Measurements from ENCODE around the gene PRKAA2.
A peak's percentile ranks its signal among the peaks of the same experiment; 100 is the strongest.

The PRKAA2 gene

DNA sequence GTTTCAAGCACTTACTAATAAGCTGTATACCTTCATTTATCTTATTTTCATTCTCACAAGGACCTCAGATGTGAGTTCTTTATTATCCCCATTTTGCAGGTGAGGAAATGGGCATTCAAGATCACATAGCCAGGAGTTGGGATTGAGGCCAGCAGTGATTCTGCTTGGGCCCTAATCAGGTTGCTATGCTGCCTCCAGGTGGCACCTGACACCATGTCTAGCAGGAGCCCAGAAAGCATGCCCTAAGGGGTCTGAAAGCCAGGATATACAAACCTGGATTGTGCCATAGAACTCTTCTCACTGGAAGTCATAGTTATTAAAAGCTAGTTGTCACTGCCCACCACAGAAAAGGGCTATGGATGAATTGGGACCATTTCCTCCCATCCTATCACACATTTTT, 113.0 kb downstream of the PRKAA2 start:
- POLR2A ChIA-PET: no interaction called here
- TF ChIP-seq, protein P1, sequence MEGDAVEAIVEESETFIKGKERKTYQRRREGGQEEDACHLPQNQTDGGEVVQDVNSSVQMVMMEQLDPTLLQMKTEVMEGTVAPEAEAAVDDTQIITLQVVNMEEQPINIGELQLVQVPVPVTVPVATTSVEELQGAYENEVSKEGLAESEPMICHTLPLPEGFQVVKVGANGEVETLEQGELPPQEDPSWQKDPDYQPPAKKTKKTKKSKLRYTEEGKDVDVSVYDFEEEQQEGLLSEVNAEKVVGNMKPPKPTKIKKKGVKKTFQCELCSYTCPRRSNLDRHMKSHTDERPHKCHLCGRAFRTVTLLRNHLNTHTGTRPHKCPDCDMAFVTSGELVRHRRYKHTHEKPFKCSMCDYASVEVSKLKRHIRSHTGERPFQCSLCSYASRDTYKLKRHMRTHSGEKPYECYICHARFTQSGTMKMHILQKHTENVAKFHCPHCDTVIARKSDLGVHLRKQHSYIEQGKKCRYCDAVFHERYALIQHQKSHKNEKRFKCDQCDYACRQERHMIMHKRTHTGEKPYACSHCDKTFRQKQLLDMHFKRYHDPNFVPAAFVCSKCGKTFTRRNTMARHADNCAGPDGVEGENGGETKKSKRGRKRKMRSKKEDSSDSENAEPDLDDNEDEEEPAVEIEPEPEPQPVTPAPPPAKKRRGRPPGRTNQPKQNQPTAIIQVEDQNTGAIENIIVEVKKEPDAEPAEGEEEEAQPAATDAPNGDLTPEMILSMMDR (tag by site-specific recombination; IDR thresholded peaks at IDR 0.05): 0 out of 2 replicates have a peak, but pooled peaks have one; percentile 35
- TF ChIP-seq ZNF544 (tag by site-specific recombination; IDR thresholded peaks at IDR 0.05): no peak
- CTCF ChIA-PET: interaction anchor here (0.7 to 1.3 kb wide), 11 partner anchors 9 to 1090 kb away, joined by 3 to 10 read pairs (median 3); no protein-coding TSS in a partner anchor
- H3K4me3 ChIP-seq (ENCODE audit: low read depth, low read length): no peak overlapping the region
- no peaks in the 10 kb centered on the region for H3K4me1 ChIP-seq (ENCODE audit: control insufficient read depth, insufficient read depth, low read length)
- H3K9me3 ChIP-seq (ENCODE audit: control insufficient read depth, insufficient read depth, low read depth, low read length): no peaks in the 10 kb centered on the region
- no peak overlapping the region for H3K27ac ChIP-seq (ENCODE audit: extremely low read depth, low read depth, low read length)
- no peaks in the 10 kb centered on the region for H3K36me3 ChIP-seq (ENCODE audit: control insufficient read depth in 2 of 2, insufficient read depth in 1 of 2, low read length in 2 of 2)

DNA sequence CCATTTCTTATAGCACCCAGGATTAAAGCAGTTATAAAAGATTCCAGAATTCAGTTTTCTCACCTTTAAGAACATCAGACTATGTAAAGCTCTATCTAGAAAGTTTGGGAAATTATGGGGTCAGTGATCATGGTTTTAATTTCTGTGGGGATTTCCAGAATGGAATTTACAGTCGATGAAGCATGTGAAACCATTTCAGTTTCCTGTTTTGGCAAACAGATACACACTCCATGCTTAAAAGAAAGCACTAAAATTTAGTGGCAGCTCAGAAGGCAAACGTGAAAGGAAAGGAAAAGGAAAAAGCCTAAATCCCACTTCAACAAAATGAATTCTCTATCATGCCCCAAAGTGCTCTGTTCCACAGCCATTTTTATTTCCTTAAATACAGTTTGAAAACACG, 113.7 kb downstream of the PRKAA2 start:
- Histone ChIP-seq H3K9me3 (ENCODE audit: control insufficient read depth, insufficient read depth, low read depth, low read length) (no peaks in the 10 kb centered on the region), H3K4me3 (ENCODE audit: low read depth, low read length) (no peak overlapping the region), H3K36me3 (ENCODE audit: control insufficient read depth in 2 of 2, insufficient read depth in 1 of 2, low read length in 2 of 2) (no peaks in the 10 kb centered on the region), H3K27ac (ENCODE audit: extremely low read depth, low read depth, low read length) (no peak overlapping the region), H3K4me1 (ENCODE audit: control insufficient read depth, insufficient read depth, low read length) (no peaks in the 10 kb centered on the region)
- no peak for TF ChIP-seq ZNF549 (tag by site-specific recombination; IDR thresholded peaks at IDR 0.05)
- TF ChIP-seq ZNF571 (tag by site-specific recombination; IDR thresholded peaks at IDR 0.05): no peak
- TF ChIP-seq ZNF521 (tag by site-specific recombination; IDR thresholded peaks at IDR 0.05): no peak
- TF ChIP-seq, protein P2, sequence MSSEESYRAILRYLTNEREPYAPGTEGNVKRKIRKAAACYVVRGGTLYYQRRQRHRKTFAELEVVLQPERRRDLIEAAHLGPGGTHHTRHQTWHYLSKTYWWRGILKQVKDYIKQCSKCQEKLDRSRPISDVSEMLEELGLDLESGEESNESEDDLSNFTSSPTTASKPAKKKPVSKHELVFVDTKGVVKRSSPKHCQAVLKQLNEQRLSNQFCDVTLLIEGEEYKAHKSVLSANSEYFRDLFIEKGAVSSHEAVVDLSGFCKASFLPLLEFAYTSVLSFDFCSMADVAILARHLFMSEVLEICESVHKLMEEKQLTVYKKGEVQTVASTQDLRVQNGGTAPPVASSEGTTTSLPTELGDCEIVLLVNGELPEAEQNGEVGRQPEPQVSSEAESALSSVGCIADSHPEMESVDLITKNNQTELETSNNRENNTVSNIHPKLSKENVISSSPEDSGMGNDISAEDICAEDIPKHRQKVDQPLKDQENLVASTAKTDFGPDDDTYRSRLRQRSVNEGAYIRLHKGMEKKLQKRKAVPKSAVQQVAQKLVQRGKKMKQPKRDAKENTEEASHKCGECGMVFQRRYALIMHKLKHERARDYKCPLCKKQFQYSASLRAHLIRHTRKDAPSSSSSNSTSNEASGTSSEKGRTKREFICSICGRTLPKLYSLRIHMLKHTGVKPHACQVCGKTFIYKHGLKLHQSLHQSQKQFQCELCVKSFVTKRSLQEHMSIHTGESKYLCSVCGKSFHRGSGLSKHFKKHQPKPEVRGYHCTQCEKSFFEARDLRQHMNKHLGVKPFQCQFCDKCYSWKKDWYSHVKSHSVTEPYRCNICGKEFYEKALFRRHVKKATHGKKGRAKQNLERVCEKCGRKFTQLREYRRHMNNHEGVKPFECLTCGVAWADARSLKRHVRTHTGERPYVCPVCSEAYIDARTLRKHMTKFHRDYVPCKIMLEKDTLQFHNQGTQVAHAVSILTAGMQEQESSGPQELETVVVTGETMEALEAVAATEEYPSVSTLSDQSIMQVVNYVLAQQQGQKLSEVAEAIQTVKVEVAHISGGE (tag by site-specific recombination; conservative IDR thresholded peaks at IDR 0.05; ENCODE audit: low read depth): no peak
- no peak for TF ChIP-seq ZSCAN30 (tag by site-specific recombination; IDR thresholded peaks at IDR 0.05)
- TF ChIP-seq ZNF747 (tag by site-specific recombination; IDR thresholded peaks at IDR 0.05): no peak
- TF ChIP-seq, protein P3, sequence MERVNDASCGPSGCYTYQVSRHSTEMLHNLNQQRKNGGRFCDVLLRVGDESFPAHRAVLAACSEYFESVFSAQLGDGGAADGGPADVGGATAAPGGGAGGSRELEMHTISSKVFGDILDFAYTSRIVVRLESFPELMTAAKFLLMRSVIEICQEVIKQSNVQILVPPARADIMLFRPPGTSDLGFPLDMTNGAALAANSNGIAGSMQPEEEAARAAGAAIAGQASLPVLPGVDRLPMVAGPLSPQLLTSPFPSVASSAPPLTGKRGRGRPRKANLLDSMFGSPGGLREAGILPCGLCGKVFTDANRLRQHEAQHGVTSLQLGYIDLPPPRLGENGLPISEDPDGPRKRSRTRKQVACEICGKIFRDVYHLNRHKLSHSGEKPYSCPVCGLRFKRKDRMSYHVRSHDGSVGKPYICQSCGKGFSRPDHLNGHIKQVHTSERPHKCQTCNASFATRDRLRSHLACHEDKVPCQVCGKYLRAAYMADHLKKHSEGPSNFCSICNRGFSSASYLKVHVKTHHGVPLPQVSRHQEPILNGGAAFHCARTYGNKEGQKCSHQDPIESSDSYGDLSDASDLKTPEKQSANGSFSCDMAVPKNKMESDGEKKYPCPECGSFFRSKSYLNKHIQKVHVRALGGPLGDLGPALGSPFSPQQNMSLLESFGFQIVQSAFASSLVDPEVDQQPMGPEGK (tag by site-specific recombination; IDR thresholded peaks at IDR 0.05): no peak
- TF ChIP-seq, protein P4, sequence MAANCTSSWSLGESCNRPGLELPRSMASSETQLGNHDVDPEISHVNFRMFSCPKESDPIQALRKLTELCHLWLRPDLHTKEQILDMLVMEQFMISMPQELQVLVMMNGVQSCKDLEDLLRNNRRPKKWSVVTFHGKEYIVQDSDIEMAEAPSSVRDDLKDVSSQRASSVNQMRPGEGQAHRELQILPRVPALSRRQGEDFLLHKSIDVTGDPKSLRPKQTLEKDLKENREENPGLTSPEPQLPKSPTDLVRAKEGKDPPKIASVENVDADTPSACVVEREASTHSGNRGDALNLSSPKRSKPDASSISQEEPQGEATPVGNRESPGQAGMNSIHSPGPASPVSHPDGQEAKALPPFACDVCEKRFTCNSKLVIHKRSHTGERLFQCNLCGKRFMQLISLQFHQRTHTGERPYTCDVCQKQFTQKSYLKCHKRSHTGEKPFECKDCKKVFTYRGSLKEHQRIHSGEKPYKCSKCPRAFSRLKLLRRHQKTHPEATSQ (tag by site-specific recombination; IDR thresholded peaks at IDR 0.05): no peak
- no peak for TF ChIP-seq ZNF132 (tag by site-specific recombination; IDR thresholded peaks at IDR 0.05; ENCODE audit: borderline replicate concordance)
- TF ChIP-seq MYNN (tag by site-specific recombination; IDR thresholded peaks at IDR 0.05; ENCODE audit: borderline replicate concordance): no peak
- TF ChIP-seq ZNF404 (tag by site-specific recombination; IDR thresholded peaks at IDR 0.05): no peak
- TF ChIP-seq ZNF501 (tag by site-specific recombination; IDR thresholded peaks at IDR 0.05): no peak
- no peak for TF ChIP-seq ZNF274 (IDR thresholded peaks at IDR 0.05; ENCODE audit: low read length)
- no peak for TF ChIP-seq ZNF274 (tag by site-specific recombination; IDR thresholded peaks at IDR 0.05; ENCODE audit: borderline replicate concordance)
- TF ChIP-seq ZNF2 (tag by site-specific recombination; IDR thresholded peaks at IDR 0.05): no peak
- no peak for TF ChIP-seq ZNF169 (tag by site-specific recombination; IDR thresholded peaks at IDR 0.05)
- ChIA-PET CTCF (interaction anchor here (0.7 to 1.3 kb wide), 11 partner anchors 8 to 511 kb away, joined by 3 to 10 read pairs (median 3); no protein-coding TSS in a partner anchor), POLR2A (no interaction called here)
